GM10248 (cell line): ENCODE data around the gene CMTM6.

Source experiments
- CTCF ChIA-PET: fragments of 300-600 bp; sonication (Branson Sonifier 250); formaldehyde crosslinking; extraction: SDS; loops from one replicate; lab custom pipeline; 2021; ENCODE audit warnings: antibody characterized with exemption; lab: Yijun Ruan, JAX
- POLR2A ChIA-PET: fragments of 350-650 bp; sonication (Branson Sonifier 250); formaldehyde crosslinking; extraction: SDS; loops from one replicate; lab custom pipeline; 2020; ENCODE audit warnings: antibody characterized with exemption; lab: Yijun Ruan, JAX
- DNase-seq: peaks from one replicate; pipeline ENCODE4 v3.0.0; 2012; ENCODE audit errors: extremely low spot score
- CTCF ChIP-seq: IDR thresholded peaks from 2 replicates; pipeline ENCODE4 v1.5.1; 2012; ENCODE audit warnings: mild to moderate bottlenecking, low read depth; ENCODE audit errors: extremely low read depth, missing control alignments, control extremely low read depth

Gene CMTM6

GRCh38 chr3:32495085-32495484, 7.6 kb downstream of the CMTM6 start:
- DNase-seq, result no peak
- ChIA-PET CTCF (interaction anchor here (1.0 to 2.5 kb wide), 5 partner anchors 13 to 37 kb away, joined by 3 to 9 read pairs (median 3); no protein-coding TSS in a partner anchor), POLR2A (no interaction called here)
- TF ChIP-seq CTCF, result no peak

GRCh38 chr3:32493437-32494414, 8.9 kb downstream of the CMTM6 start:
- POLR2A ChIA-PET, result interaction anchor here (0.5 kb wide), 1 partner anchor 633 kb away, joined by 5 read pairs; no protein-coding TSS in a partner anchor

GRCh38 chr3:32492684-32493436, 9.8 kb downstream of the CMTM6 start:
- no peak for DNase-seq
- TF ChIP-seq CTCF, result no peak
- ChIA-PET CTCF (interaction anchor here (1.0 to 7.0 kb wide), 7 partner anchors 15 to 75 kb away, joined by 3 to 62 read pairs (median 5); no protein-coding TSS in a partner anchor), POLR2A (interaction anchor here (0.5 kb wide), 1 partner anchor 634 kb away, joined by 5 read pairs; no protein-coding TSS in a partner anchor)

More at GRCh38 chr3:32493437-32494414, 8.9 kb downstream of the CMTM6 start:
- CTCF ChIA-PET, result interaction anchor here (1.0 to 7.0 kb wide), 7 partner anchors 9 to 119 kb away, joined by 3 to 62 read pairs (median 5); partner anchors contain the start of gene CMTM6
- DNase-seq, result peak; percentile 56
- no peak for TF ChIP-seq CTCF

GRCh38 chr3:32488474-32489008, 14.1 kb downstream of the CMTM6 start:
- no peak for TF ChIP-seq CTCF
- no peak for DNase-seq
- ChIA-PET CTCF (interaction anchor here (1.0 to 7.0 kb wide), 5 partner anchors 10 to 114 kb away, joined by 3 to 62 read pairs (median 3); no protein-coding TSS in a partner anchor), POLR2A (no interaction called here)

- ChIA-PET CTCF (interaction anchor here (1.0 to 7.0 kb wide), 4 partner anchors 11 to 22 kb away, joined by 3 to 62 read pairs (median 3); no protein-coding TSS in a partner anchor), POLR2A (no interaction called here)
- no peak for DNase-seq
- no peak for TF ChIP-seq CTCF
These were observed 14.7 kb downstream of the CMTM6 start for GRCh38 chr3:32487781-32488473.
